Activated CD4-positive, CD25-positive, alpha-beta regulatory T cell treated with anti-CD3 and anti-CD28 coated beads, Interleukin-2, amount 50 U/mL, for 72 hours (primary cell): Measurements from ENCODE around the gene CNTNAP1.
A peak's percentile ranks its signal among the peaks of the same experiment; 100 is the strongest.
"Not testable (repeated sequence)": the region's sequence is repeated elsewhere in the genome, so short reads cannot be mapped to it uniquely, and the experiment has no call there.

Source experiments
- DNase-seq: peaks from one replicate; pipeline ENCODE4 v3.0.0; 2021

The CNTNAP1 gene

DNA sequence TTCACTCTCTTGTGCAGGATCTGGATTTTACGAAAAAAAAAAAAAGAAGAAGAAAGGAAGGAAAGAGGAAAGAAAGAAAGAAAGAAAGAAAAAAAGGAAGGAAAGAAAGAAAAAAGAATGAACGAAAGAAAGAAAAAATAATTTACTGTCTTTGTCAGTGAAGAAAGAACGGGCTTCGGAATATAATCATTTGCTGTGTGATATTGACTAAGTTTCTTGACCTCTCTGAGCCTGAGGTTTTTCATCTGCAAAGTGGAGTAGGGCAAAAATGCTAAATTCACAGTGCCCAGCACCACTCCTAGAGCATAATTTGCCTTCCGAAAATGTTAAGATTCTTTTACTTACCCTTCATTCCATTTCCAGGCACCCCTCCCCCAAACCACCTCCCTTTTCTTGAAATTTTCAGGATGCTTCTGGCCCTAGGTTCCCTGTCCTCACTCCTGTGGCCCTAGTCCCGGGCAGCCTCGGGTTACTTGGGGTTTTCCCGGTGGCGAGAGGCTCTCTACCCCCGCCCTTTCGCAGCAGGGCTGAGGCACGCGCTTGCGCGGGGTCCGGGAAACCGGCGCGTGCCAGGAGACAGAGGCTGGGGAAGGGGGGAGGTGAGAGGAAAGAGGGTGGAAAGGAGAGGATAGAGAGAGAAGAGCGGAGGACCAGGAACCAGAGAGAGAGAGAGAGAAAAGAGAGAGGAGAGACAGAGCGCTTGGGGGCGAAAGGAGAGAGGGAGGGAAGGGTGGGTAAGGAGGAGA lies at the start of gene CNTNAP1:
Gene CNTNAP1 (plus strand): TSS at position 556 of the 746 bp plus-strand sequence. CDS start 299 bp downstream, outside the sequence.
- no peak for DNase-seq

DNA sequence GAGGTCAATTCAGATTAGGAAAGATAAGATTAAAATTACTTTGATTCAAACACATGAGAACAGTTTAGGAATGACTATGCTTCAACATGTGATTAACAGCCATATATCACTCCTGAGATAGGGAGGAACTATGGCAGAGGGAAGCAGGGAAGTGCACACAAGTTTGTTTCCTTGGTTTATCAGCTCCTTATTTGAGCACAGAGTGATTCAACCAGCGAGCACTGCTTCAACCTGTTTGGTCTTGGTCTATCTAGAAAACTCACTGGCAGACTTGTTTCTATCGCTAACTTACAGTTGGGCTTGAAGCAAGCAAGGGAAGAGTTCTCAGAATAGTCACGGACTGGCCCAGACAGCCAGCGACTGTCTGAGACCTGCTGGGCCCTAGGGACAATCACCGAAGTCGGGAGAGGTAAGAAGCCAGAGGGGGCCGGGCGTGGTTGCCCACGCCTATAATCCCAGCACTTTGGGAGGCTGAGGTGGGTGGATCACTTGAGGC lies 49.3 kb upstream of the CNTNAP1 start:
- DNase-seq, result no peak

DNA sequence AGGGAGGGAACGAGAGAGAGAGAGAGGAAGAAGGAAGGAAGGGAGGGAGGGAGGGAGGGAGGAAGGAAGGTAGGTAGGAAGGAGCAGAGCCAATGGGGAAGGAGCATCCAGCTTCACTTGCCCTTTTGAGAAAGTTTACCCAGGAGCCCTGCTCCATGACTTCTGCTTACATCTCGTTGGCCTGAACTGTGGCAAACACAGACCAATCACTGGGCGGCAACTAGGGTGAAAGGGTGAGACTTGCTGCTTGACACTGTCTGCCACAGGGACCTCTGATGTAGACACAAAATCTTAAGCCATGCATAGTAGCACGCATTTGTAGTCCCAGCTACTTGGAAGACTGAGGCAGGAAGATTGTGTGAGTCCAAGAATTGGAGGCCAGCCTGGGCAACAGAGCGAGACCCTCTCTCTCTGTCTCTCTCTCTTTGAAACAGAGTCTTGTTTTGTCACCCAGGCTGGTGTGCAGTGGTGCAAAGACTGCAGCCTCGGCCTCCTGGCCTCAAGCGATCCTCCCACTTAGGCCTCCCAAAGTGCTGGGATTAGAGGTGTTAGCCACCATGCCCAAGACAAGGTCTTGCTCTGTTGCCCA lies 42.7 kb upstream of the CNTNAP1 start:
- no peak for DNase-seq

DNA sequence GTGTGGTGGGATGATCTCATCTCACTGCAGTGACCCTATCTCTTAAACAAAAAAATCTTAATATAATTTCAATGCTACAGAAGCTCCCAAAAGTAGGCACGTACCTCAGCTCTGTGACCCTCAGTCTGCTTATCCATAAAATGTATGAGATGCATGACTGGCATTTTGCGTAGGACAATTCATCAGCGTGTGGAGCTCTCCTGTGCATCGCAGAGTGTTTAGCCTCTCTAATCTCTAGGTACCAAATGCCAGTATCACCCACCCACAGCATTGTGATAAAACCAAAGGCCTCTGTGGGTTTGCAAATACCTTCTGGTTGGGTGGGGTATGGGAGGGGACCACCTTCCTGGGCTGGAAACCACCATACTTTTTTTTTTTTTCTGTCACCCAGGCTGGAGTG lies 42.2 kb upstream of the CNTNAP1 start:
- DNase-seq, result no peak

DNA sequence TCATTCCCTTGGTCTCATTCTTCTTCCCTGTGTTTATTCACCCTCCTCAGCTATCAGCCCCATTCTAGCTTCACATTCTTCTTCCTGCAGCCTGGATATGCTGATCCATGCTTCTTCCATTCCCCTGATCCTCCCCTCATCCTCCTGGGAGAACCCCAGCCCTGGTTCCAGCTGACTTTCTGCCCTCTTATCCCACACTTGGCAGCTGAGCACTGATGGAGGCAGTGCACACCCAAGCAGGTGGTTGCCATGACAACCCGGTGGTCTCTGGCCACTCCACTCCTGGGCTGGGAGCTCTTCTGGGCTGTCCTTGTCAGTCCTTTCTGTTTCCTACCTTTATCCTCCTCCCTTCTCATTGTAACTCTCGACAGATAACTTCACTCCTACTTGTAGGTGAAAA lies 40.0 kb upstream of the CNTNAP1 start:
- DNase-seq, result no peak

DNA sequence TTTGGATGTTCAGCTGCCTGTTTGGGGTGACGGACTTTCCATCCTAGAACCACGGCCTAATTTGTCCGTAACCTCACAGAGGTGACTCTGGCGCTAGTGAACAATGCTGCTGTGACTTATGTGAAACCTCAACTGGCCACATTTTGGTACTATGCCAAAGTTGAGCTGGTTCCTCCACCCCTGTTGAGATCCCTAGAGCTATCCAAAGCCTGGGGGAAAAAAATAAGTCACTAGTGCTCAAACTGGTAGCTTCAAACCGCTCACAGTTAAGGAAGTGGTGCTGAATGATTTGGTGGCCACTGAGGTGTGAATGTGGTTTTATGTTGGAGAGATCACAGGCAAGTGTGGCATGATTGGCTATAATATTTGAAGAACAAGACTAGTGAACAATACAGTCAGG lies 34.6 kb upstream of the CNTNAP1 start:
- DNase-seq, result no peak

DNA sequence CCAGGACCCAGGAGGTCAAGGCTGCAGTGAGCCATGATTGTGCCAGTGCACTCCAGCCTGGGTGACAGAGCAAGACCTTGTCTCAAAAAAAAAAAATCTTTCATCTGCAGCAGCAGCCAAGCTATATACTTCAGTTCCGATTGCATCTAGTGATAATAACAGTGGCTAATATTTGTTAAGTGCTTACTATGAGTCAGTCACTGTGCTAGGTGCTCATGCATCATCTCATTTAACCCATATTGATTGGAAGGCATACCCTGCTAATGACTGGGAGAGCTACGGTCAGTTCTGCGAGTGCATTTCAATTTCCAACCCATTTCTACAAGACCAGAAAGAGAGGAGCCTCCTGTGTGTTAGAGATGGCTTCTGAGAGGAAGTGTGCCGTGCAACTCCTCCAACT lies 30.9 kb upstream of the CNTNAP1 start:
- no peak for DNase-seq

DNA sequence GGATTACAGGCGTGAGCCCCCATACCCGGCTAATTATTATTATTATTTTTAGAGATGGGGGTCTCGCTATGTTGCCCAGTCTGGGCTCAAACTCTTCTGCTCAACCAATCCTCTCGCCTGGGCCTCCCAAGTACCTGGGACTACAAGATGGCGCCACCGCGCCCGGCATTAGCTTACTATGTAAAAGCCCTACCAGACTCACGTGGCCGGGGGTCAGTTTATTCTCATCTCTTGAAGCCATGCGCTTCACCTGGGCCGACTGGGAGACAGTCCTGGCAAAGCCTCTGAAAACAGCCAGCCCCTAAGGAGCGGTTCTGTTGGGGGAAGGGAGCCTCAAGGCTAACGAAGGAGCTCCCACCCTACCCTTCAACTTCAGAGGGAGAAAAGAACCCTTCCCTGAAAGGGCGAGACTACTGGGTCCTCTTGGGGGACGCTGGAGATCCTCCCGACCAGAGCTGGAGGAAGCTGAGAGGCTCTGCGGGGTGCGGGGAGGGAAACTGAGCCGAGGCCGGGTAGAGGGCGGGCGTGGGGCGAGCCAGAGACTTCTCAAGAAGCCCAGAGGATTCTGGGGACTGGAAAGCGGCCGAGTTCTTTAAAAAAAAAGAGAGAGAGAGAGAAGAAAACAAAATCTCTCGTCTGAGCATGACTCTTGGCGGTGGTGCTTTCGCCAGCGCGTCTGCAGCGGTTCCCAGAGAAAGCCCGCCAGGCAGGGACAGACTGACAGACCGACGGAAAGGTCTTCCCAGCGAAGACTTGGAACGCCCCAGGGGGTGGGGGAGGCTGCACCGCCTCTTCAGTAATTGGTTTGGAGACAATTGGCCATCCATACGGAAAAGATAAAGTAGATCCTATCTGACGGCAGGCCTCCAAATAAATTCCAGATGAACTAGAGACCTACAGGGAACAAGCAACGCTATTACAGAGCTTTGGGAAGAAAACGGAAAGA lies 28.9 kb upstream of the CNTNAP1 start:
- no peak for DNase-seq

DNA sequence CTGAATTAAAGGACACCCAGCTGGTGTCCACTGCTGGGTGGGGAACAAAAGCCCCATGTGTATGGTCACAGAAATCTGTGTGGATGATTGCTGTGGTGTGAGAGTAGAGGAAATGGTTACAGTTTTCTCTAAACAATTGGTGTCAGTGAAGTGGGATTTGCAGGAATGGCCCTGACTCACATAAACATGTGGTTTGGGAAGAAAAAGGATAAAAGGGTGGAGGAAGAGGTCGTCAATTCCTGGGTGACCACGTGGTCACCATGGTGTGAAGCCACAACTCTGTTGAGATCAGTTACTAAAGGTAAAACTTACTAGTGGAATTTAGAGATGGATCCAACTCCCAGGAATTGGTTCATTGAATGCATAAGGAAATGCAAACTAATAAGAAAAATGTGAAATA lies 26.8 kb upstream of the CNTNAP1 start:
- no peak for DNase-seq

DNA sequence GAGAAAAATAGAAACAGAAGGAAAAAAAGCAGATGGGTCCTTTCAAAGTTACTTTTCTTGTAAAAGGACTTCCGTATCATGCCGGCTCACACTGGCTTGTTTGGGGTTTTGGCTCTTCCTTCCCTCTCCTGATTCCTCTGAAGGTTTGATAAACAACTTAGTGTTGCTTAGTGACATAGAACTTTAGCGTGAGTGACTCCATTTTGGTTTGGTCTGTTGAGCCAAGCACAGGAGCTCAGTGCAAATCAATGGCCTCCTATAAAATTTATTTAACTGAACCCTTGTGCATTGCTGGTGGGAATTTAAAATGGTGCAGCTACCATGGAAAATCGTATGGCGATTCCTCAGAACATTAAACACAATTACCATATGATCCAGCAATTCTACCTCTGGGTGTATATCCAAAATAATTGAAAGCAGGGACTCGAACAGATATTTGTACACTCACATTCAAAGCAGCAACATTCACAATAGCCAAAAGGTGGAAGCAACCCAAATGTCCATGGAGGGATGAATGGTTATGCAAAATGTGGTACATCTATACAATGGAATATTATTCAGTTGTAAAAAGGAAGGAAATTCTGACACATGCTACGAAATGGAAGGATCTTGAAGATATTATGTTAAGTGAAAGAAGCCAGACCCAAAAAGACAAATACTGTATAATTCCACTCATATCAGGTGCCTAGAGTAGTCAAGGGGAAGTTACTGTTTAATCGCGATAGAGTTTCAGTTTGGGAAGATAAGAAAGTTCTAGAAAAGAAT lies 24.3 kb upstream of the CNTNAP1 start:
- DNase-seq, result no peak

DNA sequence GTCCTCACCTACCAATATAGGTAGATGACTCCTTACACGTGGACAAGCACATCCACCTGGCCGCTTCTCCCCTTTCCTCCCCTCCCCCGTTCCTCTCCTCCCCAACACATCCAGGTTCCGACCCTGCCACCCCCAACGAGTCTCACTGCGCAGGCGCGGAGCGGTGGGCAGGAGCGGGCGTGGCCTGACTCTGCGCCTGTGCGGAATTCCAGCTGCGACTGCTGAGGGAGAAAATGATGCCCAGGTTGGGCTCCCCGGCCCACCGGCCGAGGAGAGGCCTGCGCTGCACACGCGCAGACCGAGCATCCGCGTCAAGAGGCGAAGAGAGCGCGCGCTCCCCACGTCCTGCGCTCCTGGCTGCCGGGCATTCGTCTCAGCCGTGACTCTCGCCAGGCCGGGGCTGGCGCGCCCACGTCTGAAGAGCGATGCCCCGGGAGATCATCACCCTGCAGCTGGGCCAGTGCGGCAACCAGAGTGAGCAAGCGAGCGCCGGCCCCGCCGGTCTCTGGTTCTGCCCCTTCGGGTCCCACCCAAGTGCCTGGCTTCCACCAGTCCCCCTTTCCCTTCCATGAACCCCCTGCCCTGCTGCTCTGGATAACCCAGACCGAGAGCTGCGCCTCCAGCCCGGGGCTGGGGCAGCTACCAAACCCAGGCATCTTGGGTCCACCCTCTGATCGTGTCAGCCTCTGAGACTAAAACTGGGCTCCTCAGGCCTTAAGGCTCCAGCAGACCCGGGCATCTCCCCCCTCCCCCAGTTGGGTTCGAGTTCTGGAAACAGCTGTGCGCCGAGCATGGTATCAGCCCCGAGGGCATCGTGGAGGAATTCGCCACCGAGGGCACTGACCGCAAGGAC lies 23.0 kb upstream of the CNTNAP1 start, which contains the start of gene TUBG2:
Gene TUBG2 (plus strand): TSS at position 206 of the 853 bp plus-strand sequence. CDS start 220 bp downstream, at position 426.
- DNase-seq, result peak; percentile 77

DNA sequence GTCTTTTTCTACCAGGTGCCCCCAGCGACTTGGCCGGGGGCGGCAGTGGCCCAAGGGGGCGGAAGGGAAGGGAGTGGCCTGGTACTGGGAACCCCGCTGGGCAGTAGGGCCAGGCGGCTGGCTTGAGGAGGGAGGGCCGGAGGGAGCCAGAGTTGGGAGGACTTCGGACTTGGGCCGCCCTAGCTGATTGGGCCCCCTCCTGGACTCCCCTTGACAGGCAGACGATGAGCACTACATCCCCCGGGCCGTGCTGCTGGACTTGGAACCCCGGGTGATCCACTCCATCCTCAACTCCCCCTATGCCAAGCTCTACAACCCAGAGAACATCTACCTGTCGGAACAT lies 22.4 kb upstream of the CNTNAP1 start:
- DNase-seq, result not testable (repeated sequence)

DNA sequence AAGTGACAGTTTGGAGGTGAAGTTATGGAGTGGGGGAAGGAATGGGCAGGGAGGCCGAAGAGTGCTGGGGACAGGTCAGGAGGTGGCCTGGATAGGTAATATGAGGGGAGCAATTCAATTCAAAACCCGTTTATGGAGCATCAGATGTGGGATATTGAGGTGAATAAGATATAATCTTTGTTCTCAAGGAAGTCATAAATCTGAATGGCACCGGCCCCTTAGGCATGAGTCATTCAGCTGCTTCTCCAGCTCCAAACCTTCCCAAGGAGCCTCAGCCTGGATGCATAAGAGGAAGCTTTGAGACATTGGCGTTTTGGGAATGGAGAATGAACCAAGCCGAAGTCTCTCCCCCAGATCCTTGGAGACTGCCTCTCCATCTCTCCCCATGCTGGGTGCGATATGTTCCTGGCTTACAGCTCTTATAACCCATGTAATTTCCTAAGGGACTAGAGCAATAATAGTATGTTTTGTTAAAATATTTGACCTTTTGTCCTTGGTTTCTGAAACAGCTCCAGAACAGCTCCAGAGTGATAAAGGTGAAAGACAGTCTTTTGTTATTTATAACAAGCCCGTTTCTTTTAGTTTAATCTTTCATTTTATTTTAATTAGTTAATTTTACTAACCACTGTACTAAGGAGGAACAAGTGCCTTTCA lies 21.5 kb upstream of the CNTNAP1 start:
- no peak for DNase-seq

DNA sequence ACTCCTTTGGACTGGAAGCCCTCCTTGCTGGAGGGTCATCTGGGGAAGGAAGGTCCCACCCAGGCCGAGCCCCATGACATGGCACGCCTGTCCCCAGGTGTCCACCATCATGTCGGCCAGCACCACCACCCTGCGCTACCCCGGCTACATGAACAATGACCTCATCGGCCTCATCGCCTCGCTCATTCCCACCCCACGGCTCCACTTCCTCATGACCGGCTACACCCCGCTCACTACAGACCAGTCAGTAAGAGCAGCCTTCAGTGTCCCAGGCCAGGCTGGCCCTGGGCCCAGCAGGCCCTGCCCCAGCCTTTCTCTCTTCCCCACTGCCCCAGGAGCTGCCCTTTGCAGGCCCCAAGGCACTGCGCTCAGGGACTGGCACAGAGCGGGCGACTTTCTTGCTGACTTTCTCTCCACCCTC lies 16.7 kb upstream of the CNTNAP1 start:
- no peak for DNase-seq

DNA sequence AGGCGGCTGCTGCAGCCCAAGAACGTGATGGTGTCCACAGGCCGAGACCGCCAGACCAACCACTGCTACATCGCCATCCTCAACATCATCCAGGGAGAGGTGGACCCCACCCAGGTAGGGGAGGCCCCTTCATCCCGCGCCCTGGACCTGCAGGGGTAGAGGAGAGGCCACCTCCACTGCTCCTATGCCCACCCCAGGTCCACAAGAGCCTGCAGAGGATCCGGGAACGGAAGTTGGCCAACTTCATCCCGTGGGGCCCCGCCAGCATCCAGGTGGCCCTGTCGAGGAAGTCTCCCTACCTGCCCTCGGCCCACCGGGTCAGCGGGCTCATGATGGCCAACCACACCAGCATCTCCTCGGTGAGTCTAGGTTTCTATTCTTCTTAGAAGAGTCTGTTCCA lies 16.2 kb upstream of the CNTNAP1 start:
- DNase-seq, result not testable (repeated sequence)

DNA sequence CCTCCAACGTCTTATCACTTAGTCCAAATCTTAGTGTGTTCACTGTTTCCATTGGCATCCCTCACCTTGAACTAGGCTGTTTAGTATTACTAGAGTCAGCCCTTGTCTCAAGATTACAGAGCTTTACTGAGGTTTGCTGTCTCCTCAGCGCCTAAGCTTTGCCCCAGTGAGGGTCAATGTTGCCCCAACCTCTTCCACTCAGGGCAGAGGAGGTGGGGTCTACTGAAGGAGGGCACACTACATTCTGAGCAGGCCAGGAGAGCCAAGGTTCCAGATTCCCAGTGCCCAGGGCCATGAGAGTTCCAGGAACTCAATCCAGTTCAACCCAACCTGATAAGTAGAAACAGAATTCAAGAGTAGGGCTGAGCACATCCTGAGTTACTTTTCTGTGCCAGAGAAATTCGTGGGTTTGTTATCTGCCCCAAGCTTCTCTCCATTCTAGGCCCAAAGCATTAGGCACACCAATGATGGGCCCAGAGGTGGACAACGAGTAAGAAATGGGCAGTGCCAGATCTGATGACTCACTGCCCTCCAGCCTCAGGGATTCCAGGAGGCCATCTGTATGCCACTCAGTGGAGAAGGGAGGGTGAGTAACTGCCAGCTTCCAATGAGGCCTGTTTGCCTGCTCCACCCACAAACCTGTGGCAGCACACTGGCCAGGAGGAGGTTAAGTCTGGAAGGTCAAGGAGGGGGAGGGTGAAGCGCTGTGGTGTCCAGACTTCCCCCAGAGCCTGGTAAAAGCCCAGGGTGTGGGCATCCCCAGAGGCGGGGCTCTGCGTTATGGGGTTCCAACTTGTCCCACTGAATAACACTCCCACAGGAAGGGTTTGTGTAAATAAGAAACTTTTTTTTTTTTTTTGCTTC lies 15.0 kb upstream of the CNTNAP1 start:
- no peak for DNase-seq

DNA sequence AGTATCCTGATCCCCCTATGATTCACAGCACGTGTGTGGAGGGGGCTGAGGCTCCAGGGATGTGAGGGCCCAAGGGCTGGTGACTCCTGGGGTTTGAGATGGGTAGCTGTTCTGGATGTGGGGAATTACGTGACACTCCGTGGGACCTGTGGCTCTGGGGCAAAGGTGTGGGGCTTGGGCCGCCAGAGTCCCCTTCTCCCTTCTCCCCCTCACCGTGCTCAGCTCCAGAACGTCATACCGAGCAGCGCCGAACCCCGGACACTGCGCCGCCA lies 12.7 kb upstream of the CNTNAP1 start:
- DNase-seq, result no peak

DNA sequence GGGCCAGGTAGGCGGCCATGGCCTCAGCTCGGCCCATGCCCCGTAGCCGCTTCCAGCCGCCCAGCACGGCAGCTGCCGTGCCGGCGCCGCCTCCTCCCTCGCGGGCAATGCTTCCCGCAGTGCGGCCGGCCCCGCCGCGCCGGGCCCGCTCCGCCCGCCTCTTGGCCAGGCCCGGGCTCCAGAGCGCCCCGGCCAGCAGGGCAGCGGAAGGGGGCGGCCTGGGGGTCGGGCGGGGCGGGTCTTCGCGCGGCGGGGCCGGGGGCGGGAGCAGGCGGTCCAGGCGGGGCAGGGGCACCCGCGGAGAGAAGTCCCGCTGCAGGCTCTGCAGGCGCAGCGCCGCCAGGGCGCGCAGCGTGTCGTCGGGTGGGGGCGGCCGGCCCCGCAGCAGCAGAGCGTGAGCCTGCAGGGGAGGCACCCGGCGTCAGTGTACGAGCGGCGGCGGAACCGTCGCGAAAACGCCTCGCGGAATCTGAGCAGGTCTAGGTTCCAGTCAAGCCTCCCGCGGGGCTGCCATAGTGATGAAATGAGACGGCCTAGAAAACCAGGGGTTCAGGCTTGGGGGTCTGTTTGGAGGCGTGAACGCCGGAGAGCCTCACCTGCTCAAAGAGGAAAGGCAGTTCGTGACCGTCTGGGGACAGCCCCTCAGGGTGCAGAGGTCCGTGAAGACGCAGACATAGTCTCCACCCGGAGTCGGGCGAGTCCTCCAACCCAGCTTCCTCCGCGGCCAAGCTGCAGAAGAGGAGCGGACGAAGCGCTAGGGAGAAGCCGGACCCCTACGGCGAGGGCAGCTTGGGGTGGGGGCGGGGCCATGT lies 12.1 kb upstream of the CNTNAP1 start:
- peak; percentile 50 for DNase-seq
